GM23248 (cell line): ENCODE data around the gene ANKRD40.

ENCODE experiments used
- EZH2 ChIP-seq: fragments of 200-600 bp; sonication (generic); IDR thresholded peaks from 2 replicates; pipeline ENCODE4 v1.6.1; 2018; ENCODE audit warnings: antibody characterized with exemption, mild to moderate bottlenecking; ENCODE audit not compliant: insufficient read depth, poor library complexity, severe bottlenecking
- EZH2phosphoT487 ChIP-seq: fragments of 200-600 bp; sonication (generic); IDR thresholded peaks from 2 replicates; pipeline ENCODE4 v1.6.1; 2018; ENCODE audit warnings: antibody characterized with exemption, moderate library complexity, mild to moderate bottlenecking, low read depth; ENCODE audit not compliant: insufficient read depth

- TF ChIP-seq EZH2phosphoT487 (no peak), EZH2 (no peak)
Measured at GRCh38 chr17:50735287-50735686, 27.6 kb upstream of the ANKRD40 start.
